Tibial artery (tissue), 4 donors: Measurements from ENCODE around the gene TNS4.

ENCODE experiments used
- DNase-seq, 2 donors: peaks; one replicate each; pipeline ENCODE4 v3.0.0-alpha.2; 2019
- H3K27ac ChIP-seq, 2 donors: fragments of 200-600 bp; sonication (generic) in 1 of 2; 1 replicate in 1 of 2; 2 replicates in 1 of 2; pipeline ENCODE4 v1.5.1; 2018 to 2019; ENCODE audit warnings: mild to moderate bottlenecking in 1 of 2
- H3K27me3 ChIP-seq, 2 donors: fragments of 200-600 bp; sonication (generic) in 1 of 2; one replicate each; pipeline versions ENCODE4 v1.5.1 to v1.6.0; 2016 to 2019
- H3K36me3 ChIP-seq, 3 donors: fragments of 200-600 bp; sonication (generic) in 2 of 3; one replicate each; pipeline ENCODE4 v1.5.1; 2016 to 2019; ENCODE audit warnings: mild to moderate bottlenecking in 2 of 3
- H3K4me1 ChIP-seq, 4 donors: fragments of 200-600 bp; sonication (generic) in 2 of 4; 1 replicate in 3 of 4; 2 replicates in 1 of 4; pipeline ENCODE4 v1.5.1; 2016 to 2019
- H3K4me3 ChIP-seq, 2 donors: fragments of 200-600 bp; sonication (generic) in 1 of 2; 1 replicate in 1 of 2; 2 replicates in 1 of 2; pipeline ENCODE4 v1.5.1; 2018 to 2019; ENCODE audit warnings: mild to moderate bottlenecking in 2 of 2
- H3K9me3 ChIP-seq, 3 donors: fragments of 200-600 bp; sonication (generic) in 1 of 3; one replicate each; pipeline ENCODE4 v1.5.1; 2016 to 2019
- CTCF ChIP-seq, 2 experiments: fragments of 200-600 bp in 1 of 2; fragments of 450-650 bp in 1 of 2; IDR thresholded peaks; one replicate each; pipeline ENCODE4 v1.5.1; 2017 to 2019; ENCODE audit warnings: antibody characterized with exemption in 2 of 2, mild to moderate bottlenecking in 1 of 2, moderate library complexity in 1 of 2
- intact Hi-C: fragments of 100-400 bp; cut with DNase I; formaldehyde crosslinking; loops from one replicate; pipeline ENCODE4 v1.15.0; 2023; ENCODE audit warnings: low total_unique reads

The TNS4 gene

DNA sequence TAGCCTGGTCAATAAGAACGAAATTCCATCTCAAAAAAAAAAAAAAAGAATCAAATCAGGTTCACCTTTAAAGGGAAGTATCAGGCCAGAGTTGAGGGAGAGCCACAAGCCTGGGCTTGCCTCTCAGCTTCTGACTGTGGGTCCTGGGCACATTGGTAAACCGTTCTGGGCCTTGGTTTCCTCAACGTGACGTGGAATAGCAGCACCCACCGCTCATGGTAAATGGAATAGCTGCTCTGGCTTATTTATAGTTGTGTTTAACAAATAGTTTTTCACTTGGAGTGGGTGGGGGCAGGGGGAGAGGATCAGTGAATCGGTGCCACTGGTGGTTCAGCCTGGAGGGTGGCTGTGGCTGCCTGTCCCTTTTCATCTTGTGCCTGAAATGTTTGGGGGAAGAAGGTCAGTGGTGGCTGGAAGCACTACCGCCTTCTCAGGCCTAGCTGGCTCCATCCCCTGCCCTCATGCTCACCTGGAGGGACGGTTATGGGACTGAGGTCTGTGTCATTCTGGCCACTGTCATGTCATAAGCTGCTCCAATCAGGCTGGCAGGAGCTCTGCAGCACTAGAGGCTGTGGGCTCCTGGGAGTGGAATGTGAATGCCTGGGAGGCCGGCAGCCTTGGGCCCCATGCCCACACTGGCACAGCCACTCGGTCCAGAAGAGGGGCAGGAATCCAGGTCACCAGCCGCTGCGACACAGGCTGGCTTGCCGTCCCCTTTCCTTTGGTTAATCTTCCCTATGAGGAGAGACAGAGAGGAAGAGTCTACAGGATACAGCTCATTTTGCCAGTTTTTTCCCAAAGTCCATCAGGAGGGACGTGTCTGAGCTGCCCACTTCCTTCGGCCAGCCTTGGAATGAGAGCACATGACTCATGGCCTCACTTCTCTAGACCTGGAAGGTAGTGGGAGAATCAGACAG, 36.9 kb upstream of the TNS4 start:
- Histone ChIP-seq H3K4me3 (no peak overlapping the region), H3K27me3 (no peaks in the 10 kb centered on the region), H3K27ac (peak overlapping the region; percentile 88 to 91), H3K4me1 (peaks cover 10 to 77% (median 68%) of the 10 kb centered on the region in 4 donors), H3K36me3 (no peaks in the 10 kb centered on the region), H3K9me3 (no peaks in the 10 kb centered on the region)
- intact Hi-C loops = loop anchor here (10.0 kb wide), 1 partner anchor 183 kb away; no protein-coding TSS in a partner anchor
- no peak for TF ChIP-seq CTCF (IDR thresholded peaks at IDR 0.05)
- peak in 1 of 2 donors; percentile 90 for DNase-seq

DNA sequence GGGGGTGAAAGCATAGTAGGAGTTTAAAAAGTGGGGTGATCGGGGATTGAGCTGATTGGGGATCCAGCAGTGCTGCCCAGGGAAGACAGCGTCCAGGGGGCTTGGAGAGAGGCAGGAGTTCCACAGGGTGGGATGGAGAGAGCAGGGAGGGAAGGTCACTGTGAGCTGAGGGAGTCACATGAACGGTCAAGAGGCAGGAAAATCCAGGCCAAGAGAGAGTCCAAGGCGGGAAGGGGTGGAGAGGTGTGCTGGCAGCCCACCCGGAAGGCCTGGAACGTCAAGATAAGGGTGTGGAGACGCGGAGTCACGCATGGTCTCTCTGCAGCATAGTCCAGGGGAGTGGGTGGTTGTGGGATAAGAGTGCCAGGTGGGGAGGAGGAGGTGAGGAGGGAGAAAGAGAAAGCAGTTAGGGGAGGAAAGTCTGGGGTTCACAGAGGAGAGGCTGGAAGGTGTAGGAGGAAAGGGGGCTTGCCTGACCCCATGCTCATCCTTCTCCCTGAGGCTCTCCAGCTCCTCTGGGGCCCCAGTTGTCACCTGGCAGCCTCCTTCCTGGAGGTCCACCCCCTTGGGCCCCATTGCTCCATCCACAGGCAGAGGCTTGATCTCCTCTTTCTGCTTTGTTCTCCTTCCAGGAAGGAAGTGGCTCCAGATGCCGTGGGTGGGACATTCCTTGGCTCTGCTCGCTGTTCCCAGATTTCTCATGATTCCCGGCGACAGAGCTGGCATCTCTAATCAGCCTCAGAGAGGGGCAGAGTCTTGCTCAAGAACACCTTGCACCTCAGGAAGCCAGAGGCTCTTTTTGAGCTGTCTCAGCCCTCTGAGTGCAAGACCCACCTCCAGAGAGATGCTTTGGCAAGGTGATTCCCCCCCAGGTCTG, 35.1 kb upstream of the TNS4 start:
- peak; percentile 57 to 79 for DNase-seq
- intact Hi-C loops = loop anchor here (10.0 kb wide), 1 partner anchor 182 kb away; no protein-coding TSS in a partner anchor
- no peaks in the 10 kb centered on the region for H3K27me3 ChIP-seq
- H3K36me3 ChIP-seq = no peaks in the 10 kb centered on the region
- no peak overlapping the region for H3K4me3 ChIP-seq
- H3K4me1 ChIP-seq = peaks cover 4 to 66% (median 57%) of the 10 kb centered on the region in 4 donors
- H3K9me3 ChIP-seq = no peaks in the 10 kb centered on the region
- TF ChIP-seq CTCF (IDR thresholded peaks at IDR 0.05) = no peak
- peak overlapping the region; percentile 88 to 91 for H3K27ac ChIP-seq

GRCh38 chr17:40535924-40536294, 34.5 kb upstream of the TNS4 start:
- Histone ChIP-seq H3K4me1 (peaks cover 4 to 70% (median 53%) of the 10 kb centered on the region in 4 donors), H3K9me3 (no peaks in the 10 kb centered on the region), H3K27ac (peak overlapping the region; percentile 88 to 91), H3K4me3 (no peak overlapping the region), H3K36me3 (no peaks in the 10 kb centered on the region), H3K27me3 (no peaks in the 10 kb centered on the region)
- DNase-seq = no peak
- TF ChIP-seq CTCF (IDR thresholded peaks at IDR 0.05) = no peak
- intact Hi-C loops = loop anchor here (10.0 kb wide), 1 partner anchor 181 kb away; no protein-coding TSS in a partner anchor

GRCh38 chr17:40535438-40535837, 34.0 kb upstream of the TNS4 start:
- H3K4me1 ChIP-seq = peaks cover 4 to 71% (median 55%) of the 10 kb centered on the region in 4 donors

More at GRCh38 chr17:40535438-40535837, 34.0 kb upstream of the TNS4 start:
- no peaks in the 10 kb centered on the region for H3K9me3 ChIP-seq
- DNase-seq = no peak
- TF ChIP-seq CTCF (IDR thresholded peaks at IDR 0.05) = no peak
- H3K27ac ChIP-seq = peak overlapping the region; percentile 88 to 91
- no peak overlapping the region for H3K4me3 ChIP-seq
- no peaks in the 10 kb centered on the region for H3K36me3 ChIP-seq
- H3K27me3 ChIP-seq = no peaks in the 10 kb centered on the region
- intact Hi-C loops = loop anchor here (10.0 kb wide), 1 partner anchor 181 kb away; no protein-coding TSS in a partner anchor
